ENCODE measurements around the gene SLC35B3.

DNA sequence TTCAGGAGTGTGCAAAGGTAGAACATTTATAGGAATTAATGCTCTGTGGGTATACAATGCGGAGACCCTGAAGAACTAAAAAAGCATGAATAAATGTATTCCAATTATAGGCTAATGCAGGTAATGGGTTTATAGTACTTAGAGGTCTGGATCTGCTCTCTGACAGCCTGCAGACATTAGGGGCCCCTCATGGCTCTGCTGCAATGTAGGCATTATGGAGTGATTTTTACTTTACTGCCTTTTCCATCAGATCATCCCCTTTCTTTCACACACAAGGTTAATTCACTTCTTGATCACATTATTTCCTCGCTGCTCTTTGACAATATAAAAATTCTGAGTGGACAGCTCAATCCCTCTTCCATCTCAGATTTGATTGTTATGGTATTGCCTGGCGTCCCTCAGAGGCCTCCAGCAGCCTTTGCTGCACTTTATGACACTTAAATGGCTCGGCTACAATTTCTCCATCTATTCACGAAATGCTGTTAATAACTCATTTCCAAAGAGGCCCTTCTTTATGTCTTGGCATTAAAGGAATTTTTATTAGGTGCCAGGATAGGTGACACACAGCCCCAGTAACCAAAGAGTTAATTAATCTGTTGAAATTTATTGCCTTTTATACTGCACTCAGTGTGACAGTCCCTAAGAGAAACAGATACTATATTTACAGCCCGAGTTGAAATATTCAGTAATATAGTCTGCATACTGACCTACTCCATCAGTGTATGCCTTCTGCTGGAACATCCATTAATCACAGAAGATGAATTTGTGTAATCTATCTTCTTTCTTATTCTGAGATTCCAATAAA, 33.4 kb upstream of the SLC35B3 start:
- TF ChIP-seq POLR2A (IDR thresholded peaks at IDR 0.05; ENCODE audit: low read length) = no peak
- no peak for TF ChIP-seq GATA1 (IDR thresholded peaks at IDR 0.05; ENCODE audit: low read depth, low read length)

All from erythroblast (primary cell).